ENCODE results near the gene IL17RA.

The IL17RA gene

GRCh38 chr22:17085277-17086181, 729 bp downstream of the IL17RA start:
- Histone ChIP-seq H3K9me3 (ENCODE audit: insufficient read depth, low read depth, low read length) (no peaks in the 10 kb centered on the region), H3K27me3 (ENCODE audit: insufficient read depth, low read length) (peaks cover 43% of the 10 kb centered on the region), H3K4me3 (ENCODE audit: low read length) (peak overlapping the region; percentile 91), H3K36me3 (ENCODE audit: insufficient read depth, low read length) (no peaks in the 10 kb centered on the region), H3K9ac (ENCODE audit: low read depth, low read length) (peak overlapping the region; percentile 64), H3K27ac (ENCODE audit: low read depth, low read length) (no peak overlapping the region), H3K4me1 (ENCODE audit: insufficient read depth, low read length) (peaks cover 5% of the 10 kb centered on the region; the same call in 1 of the 2 replicates)
- WGBS, result 3% methylated on average over 91 of the region's 92 CpGs

GRCh38 chr22:17086296-17086695, 1.5 kb downstream of the IL17RA start:
- Histone ChIP-seq H3K9me3 (ENCODE audit: insufficient read depth, low read depth, low read length) (no peaks in the 10 kb centered on the region), H3K9ac (ENCODE audit: low read depth, low read length) (no peak overlapping the region), H3K36me3 (ENCODE audit: insufficient read depth, low read length) (no peaks in the 10 kb centered on the region), H3K27ac (ENCODE audit: low read depth, low read length) (no peak overlapping the region), H3K27me3 (ENCODE audit: insufficient read depth, low read length) (peaks cover 43% of the 10 kb centered on the region), H3K4me3 (ENCODE audit: low read length) (peak overlapping the region; percentile 91), H3K4me1 (ENCODE audit: insufficient read depth, low read length) (peaks cover 5% of the 10 kb centered on the region; the same call in 1 of the 2 replicates)
- 80% methylated on average over 7 of the region's 7 CpGs for WGBS

GRCh38 chr22:17086788-17087497, 2.1 kb downstream of the IL17RA start:
- H3K27ac ChIP-seq (ENCODE audit: low read depth, low read length), result no peak overlapping the region

GRCh38 chr22:17087498-17088131, 2.8 kb downstream of the IL17RA start:
- Histone ChIP-seq H3K36me3 (ENCODE audit: insufficient read depth, low read length) (no peaks in the 10 kb centered on the region), H3K27me3 (ENCODE audit: insufficient read depth, low read length) (peaks cover 43% of the 10 kb centered on the region), H3K9me3 (ENCODE audit: insufficient read depth, low read depth, low read length) (no peaks in the 10 kb centered on the region), H3K27ac (ENCODE audit: low read depth, low read length) (no peak overlapping the region), H3K4me3 (ENCODE audit: low read length) (no peak overlapping the region), H3K4me1 (ENCODE audit: insufficient read depth, low read length) (peaks cover 5% of the 10 kb centered on the region; the same call in 1 of the 2 replicates), H3K9ac (ENCODE audit: low read depth, low read length) (no peak overlapping the region)
- 91% methylated on average over 12 of the region's 12 CpGs for WGBS

More at GRCh38 chr22:17086788-17087497, 2.1 kb downstream of the IL17RA start:
- Histone ChIP-seq H3K9ac (ENCODE audit: low read depth, low read length) (no peak overlapping the region), H3K4me3 (ENCODE audit: low read length) (no peak overlapping the region), H3K36me3 (ENCODE audit: insufficient read depth, low read length) (no peaks in the 10 kb centered on the region), H3K4me1 (ENCODE audit: insufficient read depth, low read length) (peaks cover 5% of the 10 kb centered on the region; the same call in 1 of the 2 replicates), H3K27me3 (ENCODE audit: insufficient read depth, low read length) (peaks cover 43% of the 10 kb centered on the region), H3K9me3 (ENCODE audit: insufficient read depth, low read depth, low read length) (no peaks in the 10 kb centered on the region)
- WGBS, result 77% methylated on average over 10 of the region's 10 CpGs

- H3K4me3 ChIP-seq (ENCODE audit: low read length), result no peak overlapping the region
- H3K36me3 ChIP-seq (ENCODE audit: insufficient read depth, low read length), result no peaks in the 10 kb centered on the region
- H3K9me3 ChIP-seq (ENCODE audit: insufficient read depth, low read depth, low read length), result no peaks in the 10 kb centered on the region
- peaks cover 24% of the 10 kb centered on the region for H3K27me3 ChIP-seq (ENCODE audit: insufficient read depth, low read length)
- H3K4me1 ChIP-seq (ENCODE audit: insufficient read depth, low read length), result peaks cover 5% of the 10 kb centered on the region; the same call in 1 of the 2 replicates
- no peak overlapping the region for H3K27ac ChIP-seq (ENCODE audit: low read depth, low read length)
- no peak overlapping the region for H3K9ac ChIP-seq (ENCODE audit: low read depth, low read length)
Observed at GRCh38 chr22:17090550-17090949, 5.8 kb downstream of the IL17RA start.

- no peaks in the 10 kb centered on the region for H3K36me3 ChIP-seq (ENCODE audit: insufficient read depth, low read length)
- H3K27me3 ChIP-seq (ENCODE audit: insufficient read depth, low read length), result peaks cover 11% of the 10 kb centered on the region
- no peak overlapping the region for H3K27ac ChIP-seq (ENCODE audit: low read depth, low read length)
- H3K4me1 ChIP-seq (ENCODE audit: insufficient read depth, low read length), result no peaks in the 10 kb centered on the region; the same call in 1 of the 2 replicates
- H3K9ac ChIP-seq (ENCODE audit: low read depth, low read length), result no peak overlapping the region
- no peak overlapping the region for H3K4me3 ChIP-seq (ENCODE audit: low read length)
- WGBS, result 58% methylated on average over 3 of the region's 4 CpGs
- no peaks in the 10 kb centered on the region for H3K9me3 ChIP-seq (ENCODE audit: insufficient read depth, low read depth, low read length)
Observed at GRCh38 chr22:17091851-17092250, 7.1 kb downstream of the IL17RA start.

GRCh38 chr22:17093081-17093480, 8.3 kb downstream of the IL17RA start:
- Histone ChIP-seq H3K4me1 (ENCODE audit: insufficient read depth, low read length) (no peaks in the 10 kb centered on the region; the same call in 1 of the 2 replicates), H3K27me3 (ENCODE audit: insufficient read depth, low read length) (no peaks in the 10 kb centered on the region), H3K4me3 (ENCODE audit: low read length) (no peak overlapping the region), H3K9me3 (ENCODE audit: insufficient read depth, low read depth, low read length) (no peaks in the 10 kb centered on the region), H3K36me3 (ENCODE audit: insufficient read depth, low read length) (no peaks in the 10 kb centered on the region), H3K9ac (ENCODE audit: low read depth, low read length) (no peak overlapping the region), H3K27ac (ENCODE audit: low read depth, low read length) (no peak overlapping the region)
- 88% methylated on average over 3 of the region's 3 CpGs for WGBS

- no peak overlapping the region for H3K4me3 ChIP-seq (ENCODE audit: low read length)
- WGBS, result 79% methylated on average over 5 of the region's 6 CpGs
- H3K9me3 ChIP-seq (ENCODE audit: insufficient read depth, low read depth, low read length), result no peaks in the 10 kb centered on the region
- H3K9ac ChIP-seq (ENCODE audit: low read depth, low read length), result no peak overlapping the region
- no peaks in the 10 kb centered on the region for H3K4me1 ChIP-seq (ENCODE audit: insufficient read depth, low read length)
- H3K36me3 ChIP-seq (ENCODE audit: insufficient read depth, low read length), result no peaks in the 10 kb centered on the region; the same call in 1 of the 2 replicates
- H3K27ac ChIP-seq (ENCODE audit: low read depth, low read length), result no peak overlapping the region
- no peaks in the 10 kb centered on the region for H3K27me3 ChIP-seq (ENCODE audit: insufficient read depth, low read length)
Observed at GRCh38 chr22:17095538-17095937, 10.7 kb downstream of the IL17RA start.

- Histone ChIP-seq H3K4me1 (ENCODE audit: insufficient read depth, low read length) (no peaks in the 10 kb centered on the region), H3K4me3 (ENCODE audit: low read length) (no peak overlapping the region), H3K36me3 (ENCODE audit: insufficient read depth, low read length) (no peaks in the 10 kb centered on the region; the same call in 1 of the 2 replicates), H3K9ac (ENCODE audit: low read depth, low read length) (no peak overlapping the region), H3K27ac (ENCODE audit: low read depth, low read length) (no peak overlapping the region), H3K27me3 (ENCODE audit: insufficient read depth, low read length) (no peaks in the 10 kb centered on the region), H3K9me3 (ENCODE audit: insufficient read depth, low read depth, low read length) (no peaks in the 10 kb centered on the region)
- 95% methylated on average over 7 of the region's 7 CpGs for WGBS
Observed at GRCh38 chr22:17096071-17096470, 11.3 kb downstream of the IL17RA start.

- no peak overlapping the region for H3K4me3 ChIP-seq (ENCODE audit: low read length)
- WGBS, result 88% methylated on average over 6 of the region's 6 CpGs
- H3K36me3 ChIP-seq (ENCODE audit: insufficient read depth, low read length), result no peaks in the 10 kb centered on the region; the same call in 1 of the 2 replicates
- no peak overlapping the region for H3K9ac ChIP-seq (ENCODE audit: low read depth, low read length)
- H3K27me3 ChIP-seq (ENCODE audit: insufficient read depth, low read length), result no peaks in the 10 kb centered on the region
- H3K4me1 ChIP-seq (ENCODE audit: insufficient read depth, low read length), result no peaks in the 10 kb centered on the region
- no peaks in the 10 kb centered on the region for H3K9me3 ChIP-seq (ENCODE audit: insufficient read depth, low read depth, low read length)
- H3K27ac ChIP-seq (ENCODE audit: low read depth, low read length), result no peak overlapping the region
Observed at GRCh38 chr22:17097062-17097461, 12.3 kb downstream of the IL17RA start.

GRCh38 chr22:17097701-17098100, 12.9 kb downstream of the IL17RA start:
- H3K36me3 ChIP-seq (ENCODE audit: insufficient read depth, low read length), result no peaks in the 10 kb centered on the region; the same call in 1 of the 2 replicates
- H3K27me3 ChIP-seq (ENCODE audit: insufficient read depth, low read length), result no peaks in the 10 kb centered on the region
- H3K4me3 ChIP-seq (ENCODE audit: low read length), result no peak overlapping the region
- no peaks in the 10 kb centered on the region for H3K4me1 ChIP-seq (ENCODE audit: insufficient read depth, low read length)
- no peak overlapping the region for H3K27ac ChIP-seq (ENCODE audit: low read depth, low read length)
- H3K9ac ChIP-seq (ENCODE audit: low read depth, low read length), result no peak overlapping the region; the same call in 1 of the 2 replicates
- WGBS, result 90% methylated on average over 6 of the region's 6 CpGs
- no peaks in the 10 kb centered on the region for H3K9me3 ChIP-seq (ENCODE audit: insufficient read depth, low read depth, low read length)

Data from HUES64 (cell line).